Transverse colon (tissue), 4 donors: Measurements from ENCODE around the gene TCEAL1. TPM values are rescaled to one million over a fixed set of nuclear protein-coding genes. Genes with fewer than 3 reads are reported as not detected.

Experiments
- DNase-seq: peaks from one replicate; pipeline ENCODE4 v3.0.0-alpha.2; 2019
- H3K27ac ChIP-seq, 4 donors: fragments of 200-600 bp; sonication (generic); 2 replicates each; pipeline ENCODE4 v1.5.1; 2016 to 2018; ENCODE audit warnings: inconsistent platforms in 4 of 4
- H3K27me3 ChIP-seq: fragments of 200-600 bp; sonication (generic); 2 replicates; pipeline ENCODE4 v1.5.1; 2017; ENCODE audit warnings: inconsistent platforms
- H3K36me3 ChIP-seq, 4 donors: fragments of 200-600 bp; sonication (generic); 2 replicates each; pipeline ENCODE4 v1.5.1; 2017 to 2019; ENCODE audit warnings: inconsistent platforms in 4 of 4
- H3K4me1 ChIP-seq, 4 donors: fragments of 200-600 bp; sonication (generic); 2 replicates each; pipeline ENCODE4 v1.5.1; 2017 to 2020; ENCODE audit warnings: inconsistent platforms in 4 of 4
- H3K4me3 ChIP-seq, 4 donors: fragments of 200-600 bp; sonication (generic); 1 replicate in 1 of 4; 2 replicates in 3 of 4; pipeline versions ENCODE4 v1.5.1 to v1.6.1; 2017 to 2019; ENCODE audit warnings: inconsistent platforms in 4 of 4
- H3K9me3 ChIP-seq, 2 donors: fragments of 200-600 bp; sonication (generic); 2 replicates each; pipeline ENCODE4 v1.5.1; 2017 to 2019; ENCODE audit warnings: inconsistent platforms in 2 of 2
- EP300 ChIP-seq: sonication (generic); formaldehyde crosslinking; IDR thresholded peaks from one replicate; pipeline ENCODE4 v1.6.1; 2017; ENCODE audit warnings: antibody characterized with exemption, low read depth
- POLR2A ChIP-seq: fragments of 450-650 bp; IDR thresholded peaks from one replicate; pipeline ENCODE4 v1.6.1; 2016; ENCODE audit warnings: antibody characterized with exemption, mild to moderate bottlenecking, moderate library complexity
- POLR2AphosphoS5 ChIP-seq, 3 donors: sonication (generic); formaldehyde crosslinking; IDR thresholded peaks; one replicate each; pipeline ENCODE4 v1.6.1; 2016; ENCODE audit warnings: antibody characterized with exemption in 3 of 3
- WGBS, 2 donors: methylation state at CpG; one replicate each; pipeline ENCODE4 v1.1.5; 2018; ENCODE audit warnings: low coverage in 1 of 2; 5-methylcytosine and 5-hydroxymethylcytosine counted together
- in situ Hi-C, 4 donors: fragments of 200-750 bp; cut with MboI; loops; one replicate each; pipeline versions ENCODE4 v1.15.0 to v1.15.1; 2017; ENCODE audit warnings: low sequenced_read_pairs in 3 of 4, low pct_ligation_motif_present in 1 of 4, low pct_unique_long_range_greater_than_20kb in 1 of 4
- intact Hi-C: fragments of 100-400 bp; cut with DNase I; formaldehyde crosslinking; loops from one replicate; pipeline ENCODE4 v1.15.1; 2023; ENCODE audit warnings: low total_unique reads
- total RNA-seq, 4 donors: library from RNA; depleted of rRNA; stranded (reverse); fragments of >200 nt; gene quantifications; one replicate each; pipeline ENCODE4 v1.1.0, GENCODE V29; 2016
- TF ChIP-seq, protein P1 (sequence below), 5 experiments: fragments of 200-600 bp in 3 of 5; fragments of 450-650 bp in 2 of 5; sonication (generic) in 3 of 5; IDR thresholded peaks; 1 replicate in 2 of 5; 2 replicates in 3 of 5; pipeline ENCODE4 v1.5.1; 2016 to 2017; ENCODE audit warnings: antibody characterized with exemption in 5 of 5, inconsistent platforms in 3 of 5, mild to moderate bottlenecking in 2 of 5, moderate library complexity in 1 of 5

The TCEAL1 gene, protein sequence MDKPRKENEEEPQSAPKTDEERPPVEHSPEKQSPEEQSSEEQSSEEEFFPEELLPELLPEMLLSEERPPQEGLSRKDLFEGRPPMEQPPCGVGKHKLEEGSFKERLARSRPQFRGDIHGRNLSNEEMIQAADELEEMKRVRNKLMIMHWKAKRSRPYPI
- total RNA-seq = 10 to 100 TPM; 44.9 to 79.2 (median 56.6) TPM

DNA sequence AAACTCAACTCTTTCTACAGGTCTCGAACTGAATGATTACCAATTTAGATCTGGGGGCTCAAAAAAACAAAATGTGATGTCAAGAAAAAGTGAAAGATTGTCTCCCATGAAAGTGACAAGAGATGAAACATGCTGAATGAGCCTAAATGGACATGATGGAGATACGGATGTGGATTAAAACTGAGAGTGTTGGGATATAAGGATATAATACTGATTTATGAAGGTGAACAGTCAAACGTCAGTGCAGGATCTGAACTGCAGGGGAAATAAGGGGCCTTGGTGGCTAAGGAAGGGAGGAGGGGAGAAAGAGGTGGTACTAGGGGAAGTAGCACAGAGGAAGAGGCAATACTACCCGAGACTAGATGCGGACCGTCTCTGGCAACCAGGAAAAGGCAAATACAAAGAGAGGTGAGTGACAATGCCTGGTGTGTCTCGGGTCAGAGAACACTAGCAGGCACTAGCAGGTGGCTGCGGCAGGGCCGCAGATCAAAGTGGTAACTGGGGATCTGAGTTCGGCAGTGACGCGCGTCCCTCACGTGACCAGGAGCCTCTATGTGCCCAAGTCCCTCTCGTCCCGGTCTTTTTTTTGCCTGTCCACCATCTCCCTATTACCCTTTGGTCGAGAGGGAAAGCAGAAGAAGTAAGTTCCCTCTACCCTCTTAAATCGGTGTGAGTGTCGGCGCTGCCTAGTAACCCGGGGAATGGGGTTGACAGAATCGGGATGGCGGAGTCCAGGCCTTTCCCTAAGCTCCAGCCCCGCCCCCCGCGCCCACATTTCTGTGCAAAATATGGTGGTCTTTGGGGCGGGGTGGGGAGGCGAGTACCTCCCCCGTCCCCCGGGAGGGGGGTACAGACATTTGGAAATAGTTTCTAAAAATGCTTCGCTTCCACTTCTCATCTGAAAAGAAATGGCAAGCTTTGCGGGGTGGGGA is at the start of gene TCEAL1:
Gene TCEAL1, plus strand, starts transcription at position 590 of the 932 bp plus-strand sequence. CDS start 942 bp downstream, outside the sequence.
- Histone ChIP-seq H3K4me3 (peak within 1 kb of the TSS; percentile 52 to 75 (median 62)), H3K4me1 (peaks cover 0 to 10% (median 3%) of the 10 kb centered on the region in 4 donors), H3K36me3 (no peaks in the 10 kb centered on the region), H3K9me3 (no peaks in the 10 kb centered on the region), H3K27me3 (no peaks in the 10 kb centered on the region), H3K27ac (peak within 1 kb of the TSS; percentile 87 to 96 (median 94))
- 7 to 33% methylated on average over 3 to 32 of the region's 32 CpGs for WGBS, 2 donors
- peak in 2 of 3 donors; percentile 30 to 48 for TF ChIP-seq POLR2AphosphoS5 (IDR thresholded peaks at IDR 0.05)
- TF ChIP-seq, protein P1, sequence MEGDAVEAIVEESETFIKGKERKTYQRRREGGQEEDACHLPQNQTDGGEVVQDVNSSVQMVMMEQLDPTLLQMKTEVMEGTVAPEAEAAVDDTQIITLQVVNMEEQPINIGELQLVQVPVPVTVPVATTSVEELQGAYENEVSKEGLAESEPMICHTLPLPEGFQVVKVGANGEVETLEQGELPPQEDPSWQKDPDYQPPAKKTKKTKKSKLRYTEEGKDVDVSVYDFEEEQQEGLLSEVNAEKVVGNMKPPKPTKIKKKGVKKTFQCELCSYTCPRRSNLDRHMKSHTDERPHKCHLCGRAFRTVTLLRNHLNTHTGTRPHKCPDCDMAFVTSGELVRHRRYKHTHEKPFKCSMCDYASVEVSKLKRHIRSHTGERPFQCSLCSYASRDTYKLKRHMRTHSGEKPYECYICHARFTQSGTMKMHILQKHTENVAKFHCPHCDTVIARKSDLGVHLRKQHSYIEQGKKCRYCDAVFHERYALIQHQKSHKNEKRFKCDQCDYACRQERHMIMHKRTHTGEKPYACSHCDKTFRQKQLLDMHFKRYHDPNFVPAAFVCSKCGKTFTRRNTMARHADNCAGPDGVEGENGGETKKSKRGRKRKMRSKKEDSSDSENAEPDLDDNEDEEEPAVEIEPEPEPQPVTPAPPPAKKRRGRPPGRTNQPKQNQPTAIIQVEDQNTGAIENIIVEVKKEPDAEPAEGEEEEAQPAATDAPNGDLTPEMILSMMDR (IDR thresholded peaks at IDR 0.05) = peak in 2 of 5 experiments; percentile 16 to 25
- no peak for TF ChIP-seq POLR2A
- TF ChIP-seq EP300 = no peak
- DNase-seq = peak; percentile 74
- in situ Hi-C loops = no loop called here
- intact Hi-C loops = no loop called here

DNA sequence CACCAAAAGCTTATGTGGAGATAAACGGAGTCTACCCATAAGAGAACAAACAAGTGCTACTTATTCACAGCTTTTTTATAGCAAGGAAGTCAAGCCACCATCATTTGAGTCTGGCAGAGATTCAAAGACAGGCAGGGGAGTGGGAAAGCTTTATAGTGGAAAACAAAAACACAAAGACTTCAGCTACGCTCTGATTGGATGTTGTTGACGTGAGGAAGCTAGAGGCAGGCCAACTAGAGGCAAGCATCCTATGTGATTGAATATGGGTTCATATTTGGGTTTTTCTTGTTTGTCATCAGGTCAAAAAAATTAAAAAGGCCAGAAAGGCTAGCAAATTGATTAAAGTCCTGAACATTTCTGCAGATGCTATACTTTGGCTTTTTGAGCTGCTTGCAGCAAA is 44.2 kb upstream of the TCEAL1 start:
- Histone ChIP-seq H3K4me3 (no peak overlapping the region), H3K27me3 (no peaks in the 10 kb centered on the region), H3K4me1 (peaks cover 0 to 6% (median 0%) of the 10 kb centered on the region in 4 donors), H3K27ac (no peak overlapping the region), H3K9me3 (no peaks in the 10 kb centered on the region), H3K36me3 (no peaks in the 10 kb centered on the region)
- WGBS, 2 donors = 64% methylated on average over 3 of the region's 3 CpGs; no CpG with 5 or more reads in 1 of the 2 donors
- no peak for TF ChIP-seq EP300
- no peak for TF ChIP-seq POLR2AphosphoS5 (IDR thresholded peaks at IDR 0.05)
- TF ChIP-seq, protein P1 (IDR thresholded peaks at IDR 0.05) = no peak
- no peak for TF ChIP-seq POLR2A
- DNase-seq = no peak
- intact Hi-C loops = no loop called here
- in situ Hi-C loops = no loop called here

- Histone ChIP-seq H3K36me3 (no peaks in the 10 kb centered on the region), H3K4me3 (peak within 1 kb of the TSS; percentile 48 to 64 (median 56)), H3K4me1 (peaks cover 0 to 6% (median 0%) of the 10 kb centered on the region in 4 donors), H3K27ac (peak within 1 kb of the TSS; percentile 78 to 87 (median 84)), H3K9me3 (no peaks in the 10 kb centered on the region), H3K27me3 (no peaks in the 10 kb centered on the region)
- intact Hi-C loops (no loop called here), in situ Hi-C loops (no loop called here)
- WGBS, 2 donors = 30% methylated on average over 53 of the region's 56 CpGs; no CpG with 5 or more reads in 1 of the 2 donors
- peak; percentile 26 for TF ChIP-seq POLR2A
- no peak for TF ChIP-seq EP300
- peak in 2 of 3 donors; percentile 36 to 58 for TF ChIP-seq POLR2AphosphoS5 (IDR thresholded peaks at IDR 0.05)
- peak; percentile 68 for DNase-seq
Measured at GRCh38 chrX:103585411-103586313, 43.1 kb upstream of the TCEAL1 start, which contains the start of gene TCEAL4. TSS of gene TCEAL4 (plus strand) at chrX:103585515. CDS start at chrX:103586676, 1,161 bp downstream.

- Histone ChIP-seq H3K4me1 (peaks cover 0 to 6% (median 0%) of the 10 kb centered on the region in 4 donors), H3K9me3 (no peaks in the 10 kb centered on the region), H3K36me3 (no peaks in the 10 kb centered on the region), H3K27me3 (no peaks in the 10 kb centered on the region), H3K27ac (peak overlapping the region; percentile 78 to 87 (median 84)), H3K4me3 (peak overlapping the region; percentile 48 to 64 (median 56))
- intact Hi-C loops (no loop called here), in situ Hi-C loops (no loop called here)
- DNase-seq = no peak
- WGBS, 2 donors = 40% methylated on average over 5 of the region's 5 CpGs; no CpG with 5 or more reads in 1 of the 2 donors
- TF ChIP-seq, protein P1 (IDR thresholded peaks at IDR 0.05) = no peak
- TF ChIP-seq POLR2AphosphoS5 (IDR thresholded peaks at IDR 0.05) = no peak
- TF ChIP-seq EP300 = no peak
- no peak for TF ChIP-seq POLR2A
Measured at GRCh38 chrX:103586314-103586646, 42.5 kb upstream of the TCEAL1 start.
